NT2/D1 (cell line): ENCODE data around the gene CST2.

Experiments used
- DNase-seq: peaks from one replicate; pipeline ENCODE4 v3.0.0-alpha.2; 2011; ENCODE audit warnings: low read depth, low spot score
- H3K27me3 ChIP-seq: 2 replicates; pipeline ENCODE4 v1.6.0; 2011; ENCODE audit warnings: mild to moderate bottlenecking; ENCODE audit not compliant: insufficient read length, insufficient read depth
- H3K36me3 ChIP-seq: 2 replicates; pipeline ENCODE4 v1.6.1; 2011; ENCODE audit warnings: mild to moderate bottlenecking, low read length, mixed read lengths; ENCODE audit not compliant: insufficient read depth, insufficient read length
- H3K4me1 ChIP-seq: 2 replicates; pipeline ENCODE4 v1.5.1; 2011; ENCODE audit not compliant: insufficient read depth, insufficient read length
- H3K4me3 ChIP-seq: 2 replicates; pipeline ENCODE4 v1.5.1; 2011; ENCODE audit warnings: low read depth; ENCODE audit not compliant: insufficient read length
- H3K9ac ChIP-seq: 2 replicates; pipeline ENCODE4 v1.6.0; 2011; ENCODE audit warnings: low read depth; ENCODE audit not compliant: insufficient read length
- H3K9me3 ChIP-seq: 2 replicates; pipeline ENCODE4 v1.5.1; 2011; ENCODE audit warnings: mild to moderate bottlenecking, low read length; ENCODE audit not compliant: insufficient read depth
- SUZ12 ChIP-seq: IDR thresholded peaks from 2 replicates; pipeline ENCODE4 v1.6.1; 2011; ENCODE audit not compliant: insufficient read length, insufficient read depth; ENCODE audit errors: extremely low read depth
- YY1 ChIP-seq: IDR thresholded peaks from 2 replicates; pipeline ENCODE4 v1.6.1; 2011; ENCODE audit not compliant: insufficient read length, insufficient read depth
- ZNF274 ChIP-seq: IDR thresholded peaks from 2 replicates; pipeline ENCODE4 v1.6.1; 2011; ENCODE audit warnings: mild to moderate bottlenecking, low read depth, low read length

Gene CST2, protein sequence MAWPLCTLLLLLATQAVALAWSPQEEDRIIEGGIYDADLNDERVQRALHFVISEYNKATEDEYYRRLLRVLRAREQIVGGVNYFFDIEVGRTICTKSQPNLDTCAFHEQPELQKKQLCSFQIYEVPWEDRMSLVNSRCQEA

DNA sequence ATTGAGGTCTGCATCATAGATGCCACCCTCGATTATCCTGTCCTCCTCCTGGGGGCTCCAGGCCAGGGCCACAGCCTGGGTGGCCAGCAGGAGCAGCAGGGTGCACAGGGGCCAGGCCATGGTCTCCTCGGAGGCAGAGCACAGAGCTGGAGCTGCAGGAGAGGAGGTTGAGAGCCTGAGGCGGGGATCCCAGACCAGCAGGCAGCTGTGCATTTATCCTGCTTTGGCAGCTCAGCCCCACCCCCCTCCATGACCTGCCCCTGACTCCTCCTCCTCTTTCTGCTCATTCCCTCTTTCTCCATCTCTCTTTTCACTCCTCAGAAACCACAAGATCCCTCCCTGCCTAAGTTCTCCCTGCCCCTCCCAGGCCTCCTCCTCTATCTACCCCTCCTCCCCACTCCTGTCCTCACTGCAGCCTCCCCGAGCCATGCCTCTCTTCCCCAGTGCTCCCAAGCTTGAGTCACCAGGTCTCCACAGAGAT is at the start of gene CST2:
Gene CST2 (minus strand): TSS at position 189 of the 481 bp plus-strand sequence. CDS start 69 bp downstream, at position 120.
- DNase-seq: no peak
- Histone ChIP-seq H3K4me1 (peaks cover 9% of the 10 kb centered on the region), H3K9ac (no peak within 1 kb of the TSS), H3K4me3 (no peak within 1 kb of the TSS), H3K9me3 (no peaks in the 10 kb centered on the region), H3K27me3 (no peaks in the 10 kb centered on the region), H3K36me3 (no peaks in the 10 kb centered on the region)
- TF ChIP-seq YY1 (no peak), SUZ12 (no peak)

DNA sequence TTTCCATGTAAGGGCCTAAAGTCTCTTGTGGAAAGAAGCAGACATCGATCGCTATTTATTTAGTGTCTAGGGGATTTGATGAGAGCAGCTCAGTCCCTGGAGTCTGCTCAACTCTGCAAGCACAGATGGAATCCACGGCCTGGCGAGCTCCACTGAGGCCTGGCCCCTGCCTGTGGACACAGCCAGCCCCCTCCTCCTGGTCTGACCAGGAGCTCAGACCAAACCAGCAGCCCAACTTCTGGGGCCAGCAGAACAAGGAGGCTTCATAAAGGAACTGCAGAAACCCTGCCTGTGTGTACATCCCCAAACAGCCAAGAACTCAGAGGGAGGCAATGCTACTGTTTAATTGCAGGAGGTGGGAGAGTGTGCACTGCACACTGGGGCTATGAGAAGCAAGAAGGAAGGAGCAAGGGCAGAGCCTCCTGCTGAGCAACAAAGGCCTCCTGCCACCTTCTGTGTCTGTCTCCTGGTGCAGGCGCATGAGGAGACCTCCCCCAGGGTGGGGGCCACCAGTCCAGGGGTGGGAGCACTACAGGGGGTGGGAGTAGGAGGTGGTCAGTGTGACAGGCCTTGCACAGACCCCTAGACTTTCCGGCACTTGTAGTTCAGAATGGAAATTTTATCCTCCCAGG is 49.2 kb upstream of the CST2 start:
- Histone ChIP-seq H3K4me3 (no peak overlapping the region), H3K9ac (no peak overlapping the region)

DNA sequence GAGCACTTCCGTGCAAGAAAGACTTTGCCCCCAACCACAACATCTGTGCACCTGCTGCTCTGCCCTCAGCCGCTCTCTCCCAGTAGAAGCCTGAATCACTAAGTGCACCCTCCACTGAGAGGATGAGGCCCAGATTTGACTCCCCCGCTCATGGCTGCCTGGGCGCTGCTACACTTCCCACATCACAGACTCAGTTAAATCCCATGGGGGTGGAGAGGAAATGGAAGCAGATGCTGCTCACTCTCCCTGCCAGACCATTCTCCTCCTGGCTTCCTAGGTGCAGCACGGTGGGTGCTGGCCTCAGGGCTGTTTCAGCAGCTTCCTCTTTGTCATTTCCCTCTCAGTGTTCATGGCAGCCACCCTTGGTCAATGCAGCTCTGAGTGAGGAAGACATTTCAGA is 48.2 kb upstream of the CST2 start:
- H3K4me1 ChIP-seq: peaks cover 3% of the 10 kb centered on the region
- H3K9me3 ChIP-seq: no peaks in the 10 kb centered on the region
- H3K36me3 ChIP-seq: no peaks in the 10 kb centered on the region
- no peak overlapping the region for H3K4me3 ChIP-seq
- no peak for TF ChIP-seq YY1
- TF ChIP-seq ZNF274: no peak
- no peak for TF ChIP-seq SUZ12
- H3K27me3 ChIP-seq: no peaks in the 10 kb centered on the region
- H3K9ac ChIP-seq: no peak overlapping the region
- no peak for DNase-seq

More for the DNA sequence above, 49.2 kb upstream of the CST2 start:
- Histone ChIP-seq H3K9me3 (no peaks in the 10 kb centered on the region), H3K36me3 (no peaks in the 10 kb centered on the region), H3K4me1 (peaks cover 3% of the 10 kb centered on the region), H3K27me3 (no peaks in the 10 kb centered on the region)
- TF ChIP-seq SUZ12 (no peak), ZNF274 (no peak), YY1 (no peak)
- no peak for DNase-seq

DNA sequence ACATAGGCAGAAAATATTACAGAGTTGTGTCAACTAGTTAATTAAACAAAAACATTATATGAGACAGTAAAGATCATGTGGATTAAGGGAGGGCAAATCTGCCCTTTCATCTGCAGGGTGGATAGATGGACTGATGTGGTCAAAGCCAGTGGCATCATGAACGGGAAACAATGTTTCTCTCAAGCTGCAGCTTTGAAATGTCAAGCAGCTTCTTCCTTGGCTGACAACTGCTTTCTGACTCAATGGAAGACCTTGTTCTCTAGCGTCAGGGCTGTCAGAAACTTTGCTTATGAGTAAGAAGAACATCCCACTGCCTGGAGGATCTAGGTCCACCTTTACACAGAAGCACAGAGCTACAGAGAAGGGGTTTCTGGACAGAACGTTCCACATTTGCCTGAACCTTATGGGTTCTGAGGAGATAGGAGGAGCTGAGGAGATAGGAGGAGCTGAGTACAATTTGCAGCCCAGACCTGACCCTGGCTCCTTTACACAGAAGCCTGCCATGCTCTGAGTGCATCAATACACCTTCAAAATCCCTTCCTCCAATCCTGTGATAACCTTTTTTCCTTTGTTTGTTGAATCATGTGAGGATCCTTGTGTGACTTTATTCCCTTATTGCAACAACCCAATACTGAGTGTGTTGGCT is 47.0 kb upstream of the CST2 start:
- TF ChIP-seq ZNF274: no peak
- TF ChIP-seq SUZ12: no peak
- no peak for TF ChIP-seq YY1
- no peaks in the 10 kb centered on the region for H3K9me3 ChIP-seq
- no peak overlapping the region for H3K9ac ChIP-seq
- H3K27me3 ChIP-seq: no peaks in the 10 kb centered on the region
- DNase-seq: no peak
- H3K4me3 ChIP-seq: no peak overlapping the region
- peaks cover 3% of the 10 kb centered on the region for H3K4me1 ChIP-seq
- H3K36me3 ChIP-seq: no peaks in the 10 kb centered on the region

DNA sequence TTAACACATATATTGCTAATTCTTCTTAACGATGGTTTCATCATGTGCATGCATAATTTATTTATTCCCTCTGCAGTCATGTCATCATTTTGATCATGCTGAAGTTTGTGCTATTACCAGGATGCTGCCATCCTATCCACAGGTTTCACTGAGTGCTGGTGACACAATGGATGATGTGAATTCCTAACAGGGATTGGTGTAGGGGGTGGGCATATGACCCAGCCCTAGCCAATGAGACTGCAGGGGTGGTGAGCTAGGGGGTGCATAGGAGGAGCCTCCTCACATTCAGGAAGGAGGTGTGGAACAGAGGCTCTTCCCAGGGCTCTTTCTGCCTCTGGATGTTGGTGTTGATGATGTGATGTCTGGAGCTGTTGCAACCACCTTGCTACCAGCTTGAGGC is 45.5 kb upstream of the CST2 start:
- H3K27me3 ChIP-seq: no peaks in the 10 kb centered on the region
- DNase-seq: no peak
- peaks cover 3% of the 10 kb centered on the region for H3K4me1 ChIP-seq
- no peak for TF ChIP-seq SUZ12
- TF ChIP-seq ZNF274: no peak
- no peak for TF ChIP-seq YY1
- no peaks in the 10 kb centered on the region for H3K9me3 ChIP-seq
- H3K4me3 ChIP-seq: no peak overlapping the region
- H3K36me3 ChIP-seq: no peaks in the 10 kb centered on the region
- H3K9ac ChIP-seq: no peak overlapping the region

DNA sequence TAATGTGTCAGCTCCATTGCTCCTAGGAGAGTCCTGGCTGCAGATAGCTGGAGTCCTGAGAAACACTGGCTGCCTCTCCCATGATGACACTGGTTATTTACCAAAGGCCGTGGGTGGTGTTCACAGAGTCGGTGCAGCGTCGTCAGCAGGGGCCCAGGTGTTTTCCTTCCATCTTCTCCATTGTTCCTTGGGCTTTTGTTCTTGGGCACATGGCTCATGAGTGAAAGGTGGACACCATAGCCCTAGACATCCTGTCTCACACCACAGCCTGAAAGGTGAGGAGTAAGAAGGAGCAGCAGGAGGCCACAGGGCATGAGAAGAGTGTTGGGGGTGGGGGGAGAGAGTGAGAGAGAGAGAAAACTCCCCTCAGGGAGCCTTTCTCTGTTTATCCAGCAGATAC is 43.9 kb upstream of the CST2 start:
- H3K9ac ChIP-seq: no peak overlapping the region
- H3K36me3 ChIP-seq: no peaks in the 10 kb centered on the region
- no peak for DNase-seq
- TF ChIP-seq ZNF274 (no peak), YY1 (no peak), SUZ12 (no peak)
- no peaks in the 10 kb centered on the region for H3K9me3 ChIP-seq
- peaks cover 3% of the 10 kb centered on the region for H3K4me1 ChIP-seq
- H3K27me3 ChIP-seq: no peaks in the 10 kb centered on the region
- no peak overlapping the region for H3K4me3 ChIP-seq

DNA sequence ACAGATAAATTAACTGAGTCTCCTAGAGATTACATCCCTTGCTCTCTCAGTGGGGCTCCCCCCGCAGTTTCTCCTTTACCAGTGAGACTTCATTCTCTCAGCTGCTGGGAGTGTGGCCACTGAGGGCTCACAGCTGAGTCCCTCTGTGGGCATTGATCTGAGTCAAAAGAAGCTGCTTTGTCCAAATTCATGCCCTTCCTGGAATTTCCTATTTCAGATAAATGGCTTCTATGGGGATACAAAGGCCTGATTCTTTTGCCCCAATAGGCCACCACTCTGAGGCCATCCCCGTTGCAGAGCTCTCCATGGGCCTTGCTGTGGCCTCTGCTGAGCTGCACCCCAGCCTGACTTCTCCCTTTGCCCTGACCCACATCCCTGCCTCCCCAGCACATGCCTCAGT is 43.0 kb upstream of the CST2 start:
- Histone ChIP-seq H3K36me3 (no peaks in the 10 kb centered on the region), H3K9ac (no peak overlapping the region), H3K9me3 (no peaks in the 10 kb centered on the region), H3K27me3 (no peaks in the 10 kb centered on the region), H3K4me3 (no peak overlapping the region), H3K4me1 (peaks cover 3% of the 10 kb centered on the region)
- DNase-seq: no peak
- no peak for TF ChIP-seq ZNF274
- TF ChIP-seq YY1: no peak
- TF ChIP-seq SUZ12: no peak
